Fibroblast of lung (primary cell): Measurements from ENCODE around the gene TRIM46.

Experiments
- EZH2 ChIP-seq: IDR thresholded peaks from 2 replicates; pipeline ENCODE4 v1.5.1; 2012; ENCODE audit warnings: low read length, control low read depth, mild to moderate bottlenecking; ENCODE audit errors: missing control alignments
- TF ChIP-seq, protein P1 (sequence below), 2 donors: IDR thresholded peaks in 1 of 2; conservative IDR thresholded peaks in 1 of 2; 1 replicate in 1 of 2; 2 replicates in 1 of 2; pipeline ENCODE4 v1.5.1; 2011 to 2012; ENCODE audit warnings: low read length in 2 of 2, control low read depth in 1 of 2, inconsistent platforms in 1 of 2, low read depth in 1 of 2, mild to moderate bottlenecking in 1 of 2

DNA sequence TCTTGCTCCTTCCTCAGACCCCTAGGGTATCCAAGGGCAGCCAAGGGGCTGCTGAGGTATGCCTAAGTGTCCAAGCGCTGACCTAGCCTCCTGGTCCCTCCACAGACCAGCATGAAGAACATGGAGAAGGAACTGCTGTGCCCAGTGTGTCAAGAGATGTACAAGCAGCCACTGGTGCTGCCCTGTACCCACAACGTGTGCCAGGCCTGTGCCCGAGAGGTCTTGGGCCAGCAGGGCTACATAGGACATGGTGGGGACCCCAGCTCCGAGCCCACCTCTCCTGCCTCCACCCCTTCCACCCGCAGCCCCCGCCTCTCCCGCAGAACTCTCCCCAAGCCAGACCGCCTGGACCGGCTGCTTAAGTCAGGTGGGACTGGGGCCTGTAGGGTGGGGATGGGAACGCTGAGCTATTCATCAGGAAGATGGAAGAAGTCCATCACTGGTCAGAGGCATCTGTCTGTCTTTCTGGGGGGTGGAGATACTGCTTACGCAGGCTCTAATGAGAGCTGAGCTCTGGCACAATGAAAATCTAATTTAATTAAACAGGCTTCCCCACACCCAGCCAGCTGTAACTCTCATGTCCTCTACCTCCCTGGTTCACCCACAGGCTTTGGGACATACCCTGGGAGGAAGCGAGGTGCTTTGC, 1.8 kb downstream of the TRIM46 start:
- TF ChIP-seq, protein P1, sequence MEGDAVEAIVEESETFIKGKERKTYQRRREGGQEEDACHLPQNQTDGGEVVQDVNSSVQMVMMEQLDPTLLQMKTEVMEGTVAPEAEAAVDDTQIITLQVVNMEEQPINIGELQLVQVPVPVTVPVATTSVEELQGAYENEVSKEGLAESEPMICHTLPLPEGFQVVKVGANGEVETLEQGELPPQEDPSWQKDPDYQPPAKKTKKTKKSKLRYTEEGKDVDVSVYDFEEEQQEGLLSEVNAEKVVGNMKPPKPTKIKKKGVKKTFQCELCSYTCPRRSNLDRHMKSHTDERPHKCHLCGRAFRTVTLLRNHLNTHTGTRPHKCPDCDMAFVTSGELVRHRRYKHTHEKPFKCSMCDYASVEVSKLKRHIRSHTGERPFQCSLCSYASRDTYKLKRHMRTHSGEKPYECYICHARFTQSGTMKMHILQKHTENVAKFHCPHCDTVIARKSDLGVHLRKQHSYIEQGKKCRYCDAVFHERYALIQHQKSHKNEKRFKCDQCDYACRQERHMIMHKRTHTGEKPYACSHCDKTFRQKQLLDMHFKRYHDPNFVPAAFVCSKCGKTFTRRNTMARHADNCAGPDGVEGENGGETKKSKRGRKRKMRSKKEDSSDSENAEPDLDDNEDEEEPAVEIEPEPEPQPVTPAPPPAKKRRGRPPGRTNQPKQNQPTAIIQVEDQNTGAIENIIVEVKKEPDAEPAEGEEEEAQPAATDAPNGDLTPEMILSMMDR (conservative IDR thresholded peaks at IDR 0.05 in 1 of 2, IDR thresholded peaks at IDR 0.05 in 1 of 2; ENCODE audit: low read depth in 1 of 2, low read length in 2 of 2), result no peak
- TF ChIP-seq EZH2, result no peak
